Natural killer cell (primary cell): ENCODE measurements around the gene CTRB2. TPM values are rescaled to one million over a fixed set of nuclear protein-coding genes. Genes with fewer than 3 reads are reported as not detected.
"Not testable (repeated sequence)": the region's sequence is repeated elsewhere in the genome, so short reads cannot be mapped to it uniquely, and the experiment has no call there.

Source experiments
- ATAC-seq, 3 donors: fragments of 150-1000 bp in 2 of 3; fragments of 200-7000 bp in 1 of 3; cut with Tn5 transposase; 1 replicate in 1 of 3; 2 replicates in 2 of 3; pipeline ENCODE4 v1.10.0; 2021; ENCODE audit warnings: mild to moderate bottlenecking in 2 of 3, moderate library complexity in 2 of 3
- DNase-seq, 2 donors: peaks; one replicate each; pipeline versions ENCODE4 v3.0.0 to v3.0.0-alpha.2; 2013 to 2021; ENCODE audit warnings: mixed read lengths in 1 of 2
- H3K27ac ChIP-seq: one replicate; pipeline ENCODE4 v1.5.1; 2013; ENCODE audit warnings: mild to moderate bottlenecking, low read length
- H3K27me3 ChIP-seq: one replicate; pipeline ENCODE4 v1.6.1; 2013; ENCODE audit warnings: low read length; ENCODE audit not compliant: control insufficient read depth, insufficient read depth
- H3K36me3 ChIP-seq: one replicate; pipeline ENCODE4 v1.6.1; 2013; ENCODE audit warnings: low read length; ENCODE audit not compliant: control insufficient read depth, insufficient read depth
- H3K4me1 ChIP-seq: one replicate; pipeline ENCODE4 v1.6.1; 2013; ENCODE audit warnings: low read length; ENCODE audit not compliant: control insufficient read depth, insufficient read depth
- H3K4me3 ChIP-seq: one replicate; pipeline ENCODE4 v1.5.1; 2013; ENCODE audit warnings: low read length
- H3K9me3 ChIP-seq: one replicate; pipeline ENCODE4 v1.6.1; 2013; ENCODE audit warnings: low read length; ENCODE audit not compliant: control insufficient read depth, insufficient read depth
- H3K27ac Mint-ChIP-seq, 2 donors: one replicate each; pipeline ENCODE4 v1.8.0; 2022; ENCODE audit warnings: mild to moderate bottlenecking in 2 of 2, mixed read lengths in 2 of 2, moderate library complexity in 1 of 2
- H3K27me3 Mint-ChIP-seq, 2 donors: one replicate each; pipeline ENCODE4 v1.8.0; 2022; ENCODE audit warnings: low read depth in 2 of 2, mixed read lengths in 2 of 2
- H3K36me3 Mint-ChIP-seq: one replicate; pipeline ENCODE4 v1.8.0; 2022; ENCODE audit warnings: mixed read lengths
- H3K4me1 Mint-ChIP-seq, 2 donors: one replicate each; pipeline ENCODE4 v1.8.0; 2022; ENCODE audit warnings: mixed read lengths in 2 of 2
- H3K4me3 Mint-ChIP-seq: one replicate; pipeline ENCODE4 v1.8.0; 2022; ENCODE audit warnings: mild to moderate bottlenecking, moderate library complexity, mixed read lengths
- H3K9me3 Mint-ChIP-seq, 2 donors: one replicate each; pipeline ENCODE4 v1.8.0; 2022; ENCODE audit warnings: mixed read lengths in 2 of 2
- CTCF ChIP-seq: fragments of 200-600 bp; IDR thresholded peaks from one replicate; pipeline ENCODE4 v1.8.0; 2022; ENCODE audit warnings: antibody characterized with exemption
- WGBS: methylation state at CpG from one replicate; pipeline ENCODE4 v1.1.7; 2013; ENCODE audit warnings: missing lambda C conversion rate; ENCODE audit not compliant: insufficient coverage; 5-methylcytosine and 5-hydroxymethylcytosine counted together
- intact Hi-C: fragments of 100-400 bp; cut with micrococcal nuclease; formaldehyde crosslinking; loops from one replicate; pipeline ENCODE4 v1.14.2; 2022
- total RNA-seq, 4 donors: library from RNA; stranded (reverse); fragments of 120-200 nt in 1 of 4; gene quantifications; one replicate each; pipeline versions ENCODE4 v1.2.3 to v1.2.4, GENCODE V29; 2013 to 2022

CTRB2 gene
- total RNA-seq, 3 donors from 2014 or later (not counting 1 experiment from before 2014, with no cell fraction given), result not detected

- H3K9me3 Mint-ChIP-seq, H3K4me1 Mint-ChIP-seq, H3K4me3 Mint-ChIP-seq, H3K4me1 ChIP-seq, H3K4me3 ChIP-seq, H3K36me3 Mint-ChIP-seq, intact Hi-C loops, H3K9me3 ChIP-seq, H3K27ac ChIP-seq, H3K27me3 ChIP-seq, H3K27ac Mint-ChIP-seq, DNase-seq, ATAC-seq, H3K36me3 ChIP-seq: not testable (repeated sequence)
- H3K27me3 Mint-ChIP-seq, result peaks cover 6 to 16% of the 10 kb centered on the region in 2 donors
- WGBS, result no CpG with 5 or more reads among the region's 20 CpGs
Observed at GRCh38 chr16:75204905-75205304, 2.1 kb downstream of the CTRB2 start.

- Histone ChIP-seq H3K36me3 (no peaks in the 10 kb centered on the region), H3K27ac (no peak overlapping the region), H3K4me1 (peaks cover 1% of the 10 kb centered on the region), H3K27me3 (peaks cover 2% of the 10 kb centered on the region), H3K9me3 (no peaks in the 10 kb centered on the region), H3K4me3 (no peak overlapping the region)
- H3K36me3 Mint-ChIP-seq, result no peaks in the 10 kb centered on the region
- H3K4me1 Mint-ChIP-seq, result no peaks in the 10 kb centered on the region
- no peak for TF ChIP-seq CTCF
- DNase-seq (no peak), ATAC-seq (no peak)
- WGBS, result 98% methylated on average over 3 of the region's 6 CpGs
- peaks cover 6 to 16% of the 10 kb centered on the region in 2 donors for H3K27me3 Mint-ChIP-seq
- H3K27ac Mint-ChIP-seq, result no peak overlapping the region
- H3K4me3 Mint-ChIP-seq, result no peak overlapping the region
- intact Hi-C loops, result no loop called here
- no peaks in the 10 kb centered on the region for H3K9me3 Mint-ChIP-seq
Observed at GRCh38 chr16:75204410-75204758, 2.6 kb downstream of the CTRB2 start.

- no peak for TF ChIP-seq CTCF
- Mint-ChIP-seq H3K27ac (no peak overlapping the region), H3K4me1 (no peaks in the 10 kb centered on the region), H3K27me3 (peaks cover 6 to 16% of the 10 kb centered on the region in 2 donors), H3K9me3 (no peaks in the 10 kb centered on the region), H3K36me3 (no peaks in the 10 kb centered on the region), H3K4me3 (no peak overlapping the region)
- WGBS, result 80% methylated on average over 13 of the region's 13 CpGs
- Histone ChIP-seq H3K4me1 (peaks cover 4% of the 10 kb centered on the region), H3K9me3 (no peaks in the 10 kb centered on the region), H3K4me3 (no peak overlapping the region), H3K27ac (no peak overlapping the region), H3K36me3 (no peaks in the 10 kb centered on the region), H3K27me3 (peaks cover 2% of the 10 kb centered on the region)
- no peak for DNase-seq
- no peak for ATAC-seq
- intact Hi-C loops, result no loop called here
Observed at GRCh38 chr16:75203667-75204409, 3.1 kb downstream of the CTRB2 start.

- intact Hi-C loops, result no loop called here
- Histone ChIP-seq H3K27me3 (peaks cover 2% of the 10 kb centered on the region), H3K4me1 (peaks cover 4% of the 10 kb centered on the region), H3K9me3 (no peaks in the 10 kb centered on the region), H3K27ac (no peak overlapping the region), H3K4me3 (no peak overlapping the region), H3K36me3 (no peaks in the 10 kb centered on the region)
- WGBS, result 95% methylated on average over 12 of the region's 12 CpGs
- no peaks in the 10 kb centered on the region for H3K9me3 Mint-ChIP-seq
- no peaks in the 10 kb centered on the region for H3K36me3 Mint-ChIP-seq
- H3K27me3 Mint-ChIP-seq, result peaks cover 9 to 15% of the 10 kb centered on the region in 2 donors
- DNase-seq (no peak), ATAC-seq (no peak)
- TF ChIP-seq CTCF, result no peak
- H3K4me3 Mint-ChIP-seq, result no peak overlapping the region
- no peaks in the 10 kb centered on the region for H3K4me1 Mint-ChIP-seq
- no peak overlapping the region for H3K27ac Mint-ChIP-seq
Observed at GRCh38 chr16:75203096-75203495, 3.9 kb downstream of the CTRB2 start.
